RCC 7860 (cell line): Measurements from ENCODE around the gene VAV1.

Experiments used
- DNase-seq: peaks from one replicate; pipeline ENCODE4 v3.0.0-alpha.2; 2015; ENCODE audit warnings: low spot score
- FAIRE-seq: peaks from 2 replicates; lab custom pipeline; 2012; peaks lifted over from hg19 to GRCh38; lab: Jason Lieb, UNC

The VAV1 gene

DNA sequence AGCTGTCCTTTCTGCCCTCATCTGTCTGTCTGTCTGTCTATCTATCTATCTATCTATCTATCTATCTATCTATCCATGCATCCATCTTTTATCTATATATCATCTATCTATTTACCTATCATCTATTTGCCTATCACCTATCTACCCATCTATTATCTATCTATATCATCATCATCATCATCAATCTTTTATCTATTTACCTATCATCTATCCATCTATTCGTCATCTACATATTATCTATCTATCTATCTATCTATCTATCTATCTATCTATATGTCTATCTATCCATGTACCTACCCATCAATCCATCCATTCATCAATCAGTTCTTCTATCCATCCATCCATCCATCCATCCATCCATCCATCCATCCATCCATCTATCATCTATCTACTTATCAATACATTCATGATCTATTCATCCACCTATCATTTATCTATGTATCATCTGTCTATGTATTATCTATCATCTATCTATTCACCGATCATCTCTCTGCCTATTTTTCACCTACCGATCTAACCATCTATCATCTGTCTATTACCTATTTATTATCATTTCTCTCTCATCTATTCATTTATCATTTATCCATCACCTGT is 65.7 kb downstream of the VAV1 start:
- FAIRE-seq: no peak
- DNase-seq: no peak

DNA sequence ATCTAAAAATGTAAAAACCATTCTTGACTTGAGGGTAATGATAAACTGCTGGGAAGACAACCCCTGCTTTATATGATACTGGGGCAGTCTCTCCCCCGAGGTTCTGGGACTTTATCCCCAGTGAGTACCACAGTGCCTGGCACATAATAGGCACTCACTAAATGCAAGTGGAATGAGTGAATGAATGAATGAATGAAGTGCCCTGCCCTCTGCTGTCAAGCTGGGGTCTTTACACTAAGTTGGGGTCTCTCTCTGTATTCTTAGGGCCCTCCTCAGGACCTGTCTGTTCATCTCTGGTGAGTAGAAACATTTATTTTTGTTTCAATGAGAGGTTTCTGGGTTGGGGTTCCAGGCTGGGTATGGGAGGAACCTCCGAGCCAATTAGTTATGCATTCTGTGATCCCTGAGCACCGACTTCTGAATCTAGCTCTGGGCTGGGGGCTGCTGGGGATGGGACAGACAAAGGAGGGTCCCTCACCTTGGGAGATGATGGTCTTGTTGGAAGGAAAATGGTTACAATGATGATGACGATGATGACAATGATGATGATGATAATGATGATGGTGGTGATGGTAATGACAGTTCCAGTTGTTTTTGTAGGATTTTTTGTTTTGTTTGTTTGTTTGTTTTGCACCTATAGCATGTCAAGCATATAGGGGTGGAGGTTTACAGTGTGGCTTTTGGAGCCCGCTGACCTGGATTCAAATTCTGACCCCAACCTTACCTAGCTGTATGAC is 70.5 kb downstream of the VAV1 start:
- no peak for FAIRE-seq

DNA sequence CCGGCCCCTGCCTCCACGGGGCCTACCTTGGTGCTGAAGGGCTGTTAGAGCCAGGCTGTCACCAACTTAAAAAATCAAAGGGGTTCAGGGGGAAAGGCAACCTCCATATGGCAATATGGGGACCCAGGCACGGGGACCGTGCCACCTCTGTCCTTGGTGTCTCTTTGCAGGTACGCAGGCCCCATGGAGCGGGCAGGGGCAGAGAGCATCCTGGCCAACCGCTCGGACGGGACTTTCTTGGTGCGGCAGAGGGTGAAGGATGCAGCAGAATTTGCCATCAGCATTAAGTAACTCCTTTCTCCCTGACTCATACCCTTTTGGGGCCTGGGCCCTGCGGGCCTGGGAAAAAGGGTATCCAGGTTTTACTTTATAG is 75.3 kb downstream of the VAV1 start:
- no peak for DNase-seq
- no peak for FAIRE-seq

More for the DNA sequence above, 70.5 kb downstream of the VAV1 start:
- DNase-seq: no peak

DNA sequence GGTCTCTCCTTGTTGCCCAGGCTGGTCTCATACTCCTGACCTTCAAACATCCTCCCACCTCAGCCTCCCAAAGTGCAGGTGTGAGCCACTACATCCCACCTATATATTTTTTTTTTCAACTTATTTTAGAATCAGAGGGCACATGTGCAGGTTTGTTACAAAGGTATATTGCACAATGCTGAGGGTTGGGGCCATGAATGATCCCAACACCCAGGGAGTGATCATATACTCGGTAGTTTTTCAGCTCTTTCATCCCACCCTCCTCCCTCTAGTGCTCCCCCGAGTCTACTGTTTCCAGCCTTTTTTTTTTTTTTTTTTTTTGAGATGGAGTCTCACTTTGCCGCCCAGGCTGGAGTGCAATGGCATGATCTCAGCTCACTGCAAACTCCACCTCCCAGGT is 76.5 kb downstream of the VAV1 start:
- FAIRE-seq: no peak
- no peak for DNase-seq

DNA sequence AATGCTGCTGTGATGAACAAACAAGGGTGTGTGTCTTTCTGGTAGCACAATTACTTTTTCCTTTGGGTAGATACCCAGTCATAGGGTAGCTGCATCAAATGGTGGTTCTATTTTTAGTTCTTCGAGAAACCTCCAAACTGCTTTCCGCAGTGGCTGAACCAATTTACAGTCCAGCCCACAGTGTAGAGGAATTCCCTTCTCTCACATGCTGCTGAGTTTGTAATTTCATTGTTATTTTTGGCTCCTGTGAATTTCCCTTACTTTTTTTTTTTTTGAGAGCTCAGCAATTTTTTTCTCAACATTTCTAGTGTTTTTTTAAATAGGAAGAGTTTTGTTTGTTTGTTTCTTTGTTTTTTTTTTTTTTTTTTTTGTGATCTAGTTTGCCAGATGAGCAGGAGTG is 77.4 kb downstream of the VAV1 start:
- no peak for DNase-seq
- FAIRE-seq: no peak

DNA sequence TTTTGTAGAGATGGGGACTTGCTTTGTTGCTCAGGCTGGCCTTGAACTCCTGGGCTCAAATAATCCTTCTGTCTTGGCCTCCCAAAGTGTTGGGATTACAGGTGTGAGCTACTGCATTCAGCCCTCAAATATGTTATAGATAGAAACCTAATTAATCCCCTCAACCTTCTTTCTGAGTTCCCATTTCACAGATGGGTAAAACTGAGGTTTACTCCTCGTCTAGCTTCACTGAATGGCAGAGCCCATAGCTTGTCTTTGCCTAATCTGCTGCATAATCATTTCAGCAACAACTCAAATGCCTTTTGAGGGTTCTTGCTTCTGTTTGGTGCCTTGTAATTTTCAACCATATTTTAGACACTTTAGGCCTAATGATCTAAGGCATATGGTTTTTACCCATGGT is 78.9 kb downstream of the VAV1 start:
- no peak for FAIRE-seq
- DNase-seq: no peak

DNA sequence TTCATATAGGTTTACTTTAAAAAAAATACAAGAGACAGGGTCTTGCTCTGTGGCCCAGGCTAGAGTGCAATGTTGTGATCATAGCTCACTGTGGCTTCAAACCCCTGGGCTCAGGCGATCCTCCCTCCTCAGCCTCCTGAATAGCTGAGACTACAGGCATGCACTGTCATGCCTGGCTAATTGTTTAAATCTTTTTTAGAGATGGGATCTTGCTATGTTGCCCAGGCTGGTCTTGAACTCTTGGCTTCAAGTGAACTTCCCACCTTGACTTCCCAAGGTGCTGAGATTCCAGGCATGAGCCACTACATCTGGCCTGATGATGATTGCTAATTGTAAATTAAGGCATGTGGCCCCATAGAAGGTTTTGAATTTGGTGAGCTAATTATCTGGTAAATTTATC is 79.5 kb downstream of the VAV1 start:
- FAIRE-seq: no peak
- DNase-seq: no peak

DNA sequence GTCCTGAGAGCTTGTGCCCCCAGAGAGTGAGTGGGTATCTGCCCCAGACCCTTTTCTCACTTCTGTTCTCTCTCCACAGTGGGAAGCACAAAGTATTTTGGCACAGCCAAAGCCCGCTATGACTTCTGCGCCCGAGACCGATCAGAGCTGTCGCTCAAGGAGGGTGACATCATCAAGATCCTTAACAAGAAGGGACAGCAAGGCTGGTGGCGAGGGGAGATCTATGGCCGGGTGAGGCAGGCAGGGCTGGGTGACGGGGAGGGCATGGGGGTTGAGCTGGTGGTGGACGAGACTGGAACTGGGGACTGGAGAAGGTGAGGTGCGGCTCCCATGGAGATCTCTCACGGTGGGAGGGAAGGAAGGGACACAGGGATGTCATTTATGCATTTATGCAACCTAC is 81.4 kb downstream of the VAV1 start:
- DNase-seq: no peak
- FAIRE-seq: no peak

DNA sequence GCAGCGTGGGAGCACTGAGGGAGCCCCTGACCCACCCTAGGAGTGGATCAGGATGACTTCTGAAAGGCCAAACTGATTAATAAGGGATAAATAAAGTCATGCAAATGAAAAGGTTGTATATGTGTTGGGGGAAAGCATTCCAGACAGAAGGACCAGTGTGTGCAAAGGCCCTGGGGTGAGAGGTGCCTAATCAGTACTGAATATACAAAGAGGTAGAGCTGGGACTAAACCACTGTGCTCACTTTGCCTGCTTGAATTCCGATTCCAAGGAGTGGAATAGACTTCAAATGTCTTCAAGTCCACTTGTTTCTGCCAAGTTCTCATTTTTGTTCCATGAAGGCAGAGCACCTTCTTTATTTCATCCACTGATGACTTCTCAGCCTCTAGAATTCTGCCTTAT is 82.2 kb downstream of the VAV1 start:
- DNase-seq: no peak
- no peak for FAIRE-seq

DNA sequence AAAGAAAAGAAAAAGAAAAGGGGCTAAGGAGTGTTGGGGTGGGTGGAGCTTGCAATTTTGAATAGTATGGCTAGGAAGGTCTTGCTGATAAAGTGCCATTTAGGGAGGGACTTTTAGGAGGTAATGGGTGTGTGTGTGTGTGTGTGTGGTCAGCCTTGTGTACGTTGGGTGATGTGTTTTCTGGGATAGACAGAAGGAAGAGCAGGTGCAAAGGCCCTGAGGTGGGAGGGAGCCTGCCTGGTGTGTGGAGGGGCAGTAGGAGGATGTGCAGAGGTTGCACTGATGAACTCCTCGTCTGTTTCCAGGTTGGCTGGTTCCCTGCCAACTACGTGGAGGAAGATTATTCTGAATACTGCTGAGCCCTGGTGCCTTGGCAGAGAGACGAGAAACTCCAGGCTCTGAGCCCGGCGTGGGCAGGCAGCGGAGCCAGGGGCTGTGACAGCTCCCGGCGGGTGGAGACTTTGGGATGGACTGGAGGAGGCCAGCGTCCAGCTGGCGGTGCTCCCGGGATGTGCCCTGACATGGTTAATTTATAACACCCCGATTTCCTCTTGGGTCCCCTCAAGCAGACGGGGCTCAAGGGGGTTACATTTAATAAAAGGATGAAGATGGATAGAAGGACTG is 84.4 kb downstream of the VAV1 start:
- no peak for DNase-seq
- FAIRE-seq: no peak

DNA sequence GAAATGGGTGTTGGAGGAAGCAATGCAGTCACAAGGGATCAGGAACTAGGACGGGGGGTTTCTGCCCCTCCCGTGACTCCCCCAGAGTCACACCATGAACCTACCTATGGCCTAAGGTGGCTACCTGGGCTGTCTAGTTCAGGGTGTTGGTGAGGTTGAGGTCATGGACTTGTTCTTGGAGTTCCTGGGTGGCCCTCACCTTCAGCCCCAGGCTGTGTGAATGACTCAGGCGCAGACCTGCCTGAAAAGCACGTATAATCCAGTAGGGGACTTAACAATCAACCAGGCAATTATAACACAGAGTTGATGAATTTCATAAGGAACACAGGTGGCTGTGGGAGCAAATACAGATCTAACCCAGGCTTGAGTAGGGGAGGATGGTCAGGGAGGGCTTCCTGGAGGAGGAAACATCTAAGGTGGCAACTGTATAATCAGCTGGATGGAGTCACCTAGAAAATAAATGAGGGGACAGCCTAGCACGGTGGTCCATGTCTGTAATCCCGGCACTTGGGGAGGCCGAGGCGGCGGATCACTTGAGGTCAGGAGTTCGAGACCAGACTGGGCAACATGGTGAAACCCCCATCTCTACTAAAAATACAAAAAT is 89.3 kb downstream of the VAV1 start:
- DNase-seq (no peak), FAIRE-seq (no peak)

DNA sequence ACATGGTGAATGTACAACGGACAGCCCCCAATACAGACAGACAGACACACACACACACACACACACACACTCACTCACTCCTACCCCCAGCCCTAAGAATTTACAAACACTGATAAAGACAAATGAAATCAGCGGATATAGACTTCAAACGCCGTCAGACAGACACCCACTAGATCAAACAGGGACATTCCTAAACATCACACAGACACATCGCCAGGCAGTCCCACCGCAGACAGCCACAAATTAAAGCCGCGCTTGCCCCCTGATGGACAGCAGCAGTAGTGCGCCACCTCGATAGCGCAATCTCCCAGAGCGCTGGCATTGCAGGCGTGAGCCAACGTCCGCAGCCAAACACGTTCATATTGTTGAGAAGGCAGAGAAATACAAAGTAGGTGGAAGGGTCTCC is 90.2 kb downstream of the VAV1 start:
- DNase-seq (peak; percentile 78), FAIRE-seq (peak; percentile 52)

DNA sequence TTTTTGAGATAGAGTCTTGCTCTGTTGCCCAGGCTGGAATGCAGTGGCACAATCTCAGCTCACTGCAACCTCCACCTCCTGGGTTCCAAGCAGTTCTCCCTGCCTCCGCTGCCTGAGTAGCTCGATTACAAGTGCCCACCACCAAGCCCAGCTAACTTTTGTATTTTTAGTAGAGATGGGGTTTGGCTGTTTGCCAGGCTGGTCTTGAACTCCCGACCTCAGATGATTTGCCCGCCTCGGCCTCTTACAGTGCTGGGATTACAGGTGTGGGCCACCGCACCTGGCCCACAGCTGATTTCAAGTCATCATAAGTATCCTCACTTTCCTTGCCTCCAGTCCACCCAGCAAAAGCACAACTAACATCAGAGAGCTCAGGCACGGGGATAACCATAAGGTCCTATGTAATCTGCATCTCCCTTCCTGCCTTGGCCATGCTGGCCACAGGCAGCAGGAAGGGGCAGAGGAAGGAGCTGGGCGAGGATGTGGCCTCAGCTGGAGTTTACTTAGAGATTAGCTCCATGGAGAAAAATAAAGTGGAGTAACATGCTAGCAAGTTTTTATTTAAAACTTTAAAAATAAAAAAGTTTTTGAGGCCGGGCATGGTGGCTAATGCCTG is 91.9 kb downstream of the VAV1 start:
- no peak for FAIRE-seq
- no peak for DNase-seq

DNA sequence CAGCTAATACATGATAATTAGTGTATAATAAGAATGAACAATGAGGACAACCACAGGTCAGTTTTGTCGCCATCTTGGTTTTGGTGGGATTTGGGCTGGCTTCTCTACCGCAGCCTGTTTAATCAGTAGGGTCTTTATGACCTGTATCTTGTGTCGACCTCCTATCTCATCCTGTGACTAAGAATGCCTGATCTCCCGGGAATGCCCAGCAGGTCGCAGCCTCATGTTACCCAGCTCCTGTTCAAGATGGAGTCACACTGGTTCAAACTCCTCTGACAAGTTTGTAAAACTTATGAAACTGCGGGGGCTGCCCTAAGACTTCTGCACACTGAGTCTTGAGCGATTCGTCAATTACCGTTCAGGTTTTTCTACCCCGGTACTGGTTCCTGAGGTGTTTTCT is 93.3 kb downstream of the VAV1 start:
- FAIRE-seq: no peak
- DNase-seq: no peak

DNA sequence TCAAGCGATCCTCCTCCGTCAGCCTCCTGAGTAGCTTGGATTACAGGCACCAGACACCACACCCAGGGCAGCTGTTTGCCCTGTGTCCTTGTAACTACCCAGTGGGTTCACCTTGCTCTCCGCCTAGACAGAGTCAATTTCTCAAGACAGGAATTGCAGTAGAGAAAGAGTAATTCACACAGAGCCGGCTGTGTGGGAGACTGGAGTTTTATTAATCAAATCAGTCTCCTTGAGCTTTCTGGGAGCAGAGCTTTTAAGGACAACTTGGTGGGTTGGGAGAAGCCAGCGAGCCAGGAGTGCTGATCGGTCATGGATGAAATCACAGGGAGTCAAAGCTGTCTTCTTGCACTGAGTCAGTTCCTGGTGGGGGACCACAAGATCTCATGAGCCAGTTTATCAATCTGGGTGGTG is 94.2 kb downstream of the VAV1 start:
- peak; percentile 86 for FAIRE-seq

DNA sequence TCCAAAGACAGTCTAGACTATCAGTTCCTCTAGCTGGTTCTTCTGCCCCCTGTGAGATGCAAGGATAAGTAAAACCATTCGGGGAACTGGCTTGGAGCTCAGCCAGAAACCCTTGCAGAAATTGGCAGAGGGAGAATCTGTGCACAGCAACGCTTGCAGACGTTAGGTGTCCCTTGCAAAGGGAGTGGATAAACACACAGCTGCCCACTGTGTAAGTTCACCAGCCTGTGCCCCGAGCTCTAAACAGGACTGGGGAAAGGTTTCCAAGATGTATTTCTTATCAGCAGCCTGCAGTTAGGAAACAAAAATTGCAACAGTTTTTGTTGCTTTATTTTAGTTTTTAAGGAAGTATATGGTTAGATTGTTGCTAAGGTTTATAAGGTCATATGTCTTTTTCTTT is 95.8 kb downstream of the VAV1 start:
- FAIRE-seq: no peak
- no peak for DNase-seq

More for the DNA sequence above, 94.2 kb downstream of the VAV1 start:
- peak; percentile 63 for DNase-seq

DNA sequence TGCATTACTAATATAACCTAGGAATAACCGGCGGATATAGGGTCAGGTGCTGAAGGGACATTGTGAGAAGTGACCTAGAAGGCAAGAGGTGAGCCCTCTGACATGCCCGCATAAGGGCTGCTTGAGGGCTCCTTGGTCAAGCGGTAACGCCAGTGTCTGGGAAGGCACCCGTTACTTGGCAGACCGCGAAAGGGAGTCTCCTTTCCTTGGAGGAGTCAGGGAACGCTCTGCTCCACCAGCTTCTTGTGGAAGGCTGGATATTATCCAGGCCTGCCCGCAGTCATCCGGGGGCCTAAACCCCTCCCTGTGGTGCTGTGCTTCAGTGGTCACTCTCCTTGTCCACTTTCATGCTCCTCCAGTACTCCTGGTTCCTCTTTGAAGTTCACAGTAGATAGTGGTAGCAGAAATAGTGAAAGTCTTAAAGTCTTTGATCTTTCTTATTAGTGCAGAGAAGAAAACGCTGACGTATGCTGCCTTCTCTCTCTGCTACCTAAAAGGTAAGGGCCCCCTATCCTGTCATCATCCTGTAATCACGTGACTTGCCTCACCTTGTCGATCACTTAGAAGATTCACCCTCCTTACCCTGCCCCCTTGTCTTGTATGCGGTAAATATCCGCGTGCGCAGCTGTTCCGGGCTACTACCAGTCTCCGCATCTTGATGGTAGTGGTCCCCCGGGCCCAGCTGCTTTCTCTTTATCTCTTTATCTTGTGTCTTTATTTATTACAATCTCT is 96.8 kb downstream of the VAV1 start:
- FAIRE-seq: peak; percentile 79
- DNase-seq: peak; percentile 28

DNA sequence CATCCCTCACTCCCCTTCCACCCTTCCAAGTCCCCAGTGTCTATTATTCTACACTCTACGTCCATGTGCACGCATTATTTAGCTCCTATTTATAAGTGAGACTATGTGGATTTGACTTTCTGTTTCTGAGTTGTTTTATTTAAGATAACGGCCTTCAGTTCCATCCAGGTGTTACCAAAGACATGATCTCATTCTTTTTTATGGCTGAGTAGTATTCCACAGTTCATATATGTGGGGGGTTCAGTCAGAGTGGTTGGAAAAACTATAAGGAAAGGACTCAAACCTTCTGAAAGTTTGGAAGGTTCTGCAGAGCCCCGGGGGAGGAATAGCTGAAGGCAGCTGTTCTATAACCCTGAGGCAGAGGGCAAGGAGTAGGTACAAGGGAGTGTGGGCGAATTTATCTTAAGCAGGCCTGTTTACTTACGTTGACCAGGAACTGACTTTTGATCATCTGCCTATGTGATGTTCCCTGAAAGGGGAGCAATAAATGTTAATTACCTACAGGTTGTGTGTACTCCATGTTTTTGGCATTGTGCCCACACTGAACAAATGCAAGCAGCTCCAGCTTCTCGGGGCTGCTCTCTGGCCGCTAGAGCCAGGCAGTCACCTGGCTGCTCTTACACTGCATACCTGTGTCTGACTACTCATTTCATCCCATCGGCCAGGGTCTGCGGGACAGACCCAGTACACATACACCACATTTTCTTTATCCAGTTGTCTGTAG is 101.4 kb downstream of the VAV1 start:
- FAIRE-seq: no peak
- no peak for DNase-seq

DNA sequence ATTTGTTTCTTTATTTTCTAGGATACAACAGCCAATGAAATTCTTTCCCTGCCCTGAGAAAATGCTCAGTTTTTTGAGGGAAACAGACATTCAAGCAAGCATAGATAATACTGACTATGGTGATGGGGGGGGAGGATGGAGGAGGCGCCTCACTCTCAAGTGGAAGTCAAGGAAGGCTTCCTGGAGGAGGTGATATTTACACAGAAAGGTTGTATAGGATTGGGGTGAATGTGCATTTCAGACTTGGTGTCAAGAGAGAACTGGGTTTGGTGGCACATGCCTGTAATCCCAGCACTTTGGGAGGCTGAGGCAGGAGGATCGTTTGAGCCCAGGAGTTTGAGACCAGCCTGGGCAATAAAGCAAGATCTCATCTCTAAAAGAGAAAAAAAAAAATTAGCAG is 102.7 kb downstream of the VAV1 start:
- no peak for DNase-seq
- FAIRE-seq: no peak

DNA sequence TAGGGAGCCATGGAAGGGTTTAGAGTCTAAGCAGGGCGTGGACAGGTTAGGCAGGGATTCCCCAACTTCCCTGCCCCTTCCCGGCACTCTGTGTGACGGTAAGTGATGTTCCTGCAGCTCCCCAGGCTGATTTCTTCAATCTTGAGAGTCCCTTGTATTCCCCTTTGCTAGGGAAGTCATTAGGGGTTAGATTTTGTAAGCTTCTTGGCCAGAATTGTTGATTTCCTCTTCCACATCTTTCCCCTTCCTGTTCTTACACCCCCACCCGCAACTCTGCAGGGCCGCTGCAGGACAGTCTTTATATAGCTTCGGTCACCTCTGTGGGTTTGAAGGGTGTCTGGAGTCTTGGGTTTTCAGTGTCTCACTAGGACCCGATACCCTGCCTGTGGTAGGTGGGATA is 104.2 kb downstream of the VAV1 start:
- DNase-seq (no peak), FAIRE-seq (no peak)
